GM12878 (cell line): ENCODE measurements around the gene CDH1. TPM values are rescaled to one million over a fixed set of nuclear protein-coding genes. Genes with fewer than 3 reads are reported as not detected.

Experiments
- ASH2L ChIP-seq: fragments of 300-600, 200-600 bp; sonication (generic); IDR thresholded peaks from 2 replicates; pipeline ENCODE4 v1.6.1; 2017; ENCODE audit warnings: low read depth, mild to moderate bottlenecking, borderline replicate concordance
- ATF7 ChIP-seq: fragments of 450-650 bp; IDR thresholded peaks from 2 replicates; pipeline ENCODE4 v1.6.1; 2016; ENCODE audit warnings: low read depth, mild to moderate bottlenecking
- CHD2 ChIP-seq: IDR thresholded peaks from 2 replicates; pipeline ENCODE4 v1.6.1; 2011; ENCODE audit warnings: low read depth, low read length, improper control_type of control experiment, borderline replicate concordance
- CREB1 ChIP-seq: IDR thresholded peaks from 2 replicates; pipeline ENCODE4 v1.6.1; 2012; ENCODE audit warnings: low read depth, mild to moderate bottlenecking, inconsistent platforms
- FOS ChIP-seq: IDR thresholded peaks from 3 replicates; pipeline ENCODE4 v1.6.1; 2011; ENCODE audit warnings: borderline replicate concordance; ENCODE audit not compliant: insufficient read length; ENCODE audit errors: extremely low read depth
- FOXM1 ChIP-seq: IDR thresholded peaks from 2 replicates; pipeline ENCODE4 v1.6.1; 2012; ENCODE audit warnings: low read depth, mild to moderate bottlenecking, inconsistent platforms, low read length, moderate library complexity
- GABPA ChIP-seq: IDR thresholded peaks from 2 replicates; pipeline ENCODE4 v1.6.1; 2014; ENCODE audit warnings: antibody characterized with exemption, low read depth, mild to moderate bottlenecking, inconsistent platforms
- IKZF2 ChIP-seq, 2 experiments: fragments of 450-650 bp; IDR thresholded peaks; 2 replicates each; pipeline ENCODE4 v1.6.1; 2017; ENCODE audit warnings: mild to moderate bottlenecking in 2 of 2, moderate library complexity in 2 of 2
- MXI1 ChIP-seq: fragments of 150-350 bp; IDR thresholded peaks from 2 replicates; pipeline ENCODE4 v1.6.1; 2011; ENCODE audit warnings: low read depth, mild to moderate bottlenecking, inconsistent platforms, low read length, improper control_type of control experiment
- MYC ChIP-seq: IDR thresholded peaks from 2 replicates; pipeline ENCODE4 v1.6.1; 2011; ENCODE audit warnings: mild to moderate bottlenecking, low read length, moderate library complexity, inconsistent platforms; ENCODE audit not compliant: insufficient read depth, insufficient replicate concordance, insufficient read length, severe bottlenecking
- PAX8 ChIP-seq: fragments of 450-650 bp; IDR thresholded peaks from 2 replicates; pipeline ENCODE4 v1.6.1; 2017; ENCODE audit warnings: mild to moderate bottlenecking, moderate library complexity
- RUNX3 ChIP-seq: IDR thresholded peaks from 2 replicates; pipeline ENCODE4 v1.6.1; 2012; ENCODE audit warnings: low read length, inconsistent platforms
- SMC3 ChIP-seq: IDR thresholded peaks from 2 replicates; pipeline ENCODE4 v1.6.1; 2011; ENCODE audit warnings: low read length, improper control_type of control experiment, borderline replicate concordance
- SUPT20H ChIP-seq: IDR thresholded peaks from 2 replicates; pipeline ENCODE4 v1.6.1; 2011; ENCODE audit warnings: low read depth, mild to moderate bottlenecking, low read length, moderate library complexity, borderline replicate concordance; ENCODE audit not compliant: control insufficient read depth
- TCF3 ChIP-seq: IDR thresholded peaks from 2 replicates; pipeline ENCODE4 v1.6.1; 2012; ENCODE audit warnings: low read depth, mild to moderate bottlenecking, low read length, borderline replicate concordance; ENCODE audit not compliant: insufficient read depth
- WRNIP1 ChIP-seq: IDR thresholded peaks from 2 replicates; pipeline ENCODE4 v1.6.1; 2011; ENCODE audit warnings: low read depth, low read length, improper control_type of control experiment, borderline replicate concordance
- ZBED1 ChIP-seq: IDR thresholded peaks from 2 replicates; pipeline ENCODE4 v1.6.1; 2016; ENCODE audit warnings: borderline replicate concordance
- ZNF207 ChIP-seq: fragments of 450-650 bp; IDR thresholded peaks from 2 replicates; pipeline ENCODE4 v1.6.1; 2014; ENCODE audit warnings: antibody characterized with exemption, mild to moderate bottlenecking, borderline replicate concordance
- ZNF217 ChIP-seq: fragments of 450-650 bp; IDR thresholded peaks from 2 replicates; pipeline ENCODE4 v1.6.1; 2017; ENCODE audit warnings: antibody characterized with exemption, mild to moderate bottlenecking
- ZNF622 ChIP-seq: fragments of 450-650 bp; IDR thresholded peaks from 2 replicates; pipeline ENCODE4 v1.6.1; 2017; ENCODE audit warnings: mild to moderate bottlenecking, inconsistent platforms
- polyA plus RNA-seq, 11 experiments: library from polyadenylated mRNA; depleted of rRNA in 4 of 11; unstranded in 6 of 11; stranded (reverse) in 5 of 11; fragments of >200 nt; fragmentation: Nextera tagmentation in 4 of 11; fragmentation: Illumina TruSeq in 1 of 11; extraction: Ambion mirVana in 4 of 11; extraction: Trizol in 1 of 11; gene quantifications; 1 replicate in 1 of 11; 2 replicates in 10 of 11; pipeline versions ENCODE4 v1.2.1 to v1.2.3, GENCODE V29; 2011 to 2016; ENCODE audit warnings: inconsistent platforms in 2 of 11, missing spikeins in 2 of 11, low read depth in 1 of 11
- total RNA-seq, 4 experiments: library from RNA; depleted of rRNA in 3 of 4; stranded (reverse); fragments of >200 nt in 3 of 4; fragmentation: Illumina TruSeq in 1 of 4; extraction: Trizol in 1 of 4; gene quantifications; 2 replicates each; pipeline versions ENCODE4 v1.2.1 to v1.2.3, GENCODE V29; 2013 to 2021
- TF ChIP-seq, protein P1 (sequence below): IDR thresholded peaks from 2 replicates; pipeline ENCODE4 v1.6.1; 2012; ENCODE audit warnings: low read depth, low read length, improper control_type of control experiment
- TF ChIP-seq, protein P2 (sequence below): fragments of 450-650 bp; IDR thresholded peaks from 2 replicates; pipeline ENCODE4 v1.6.1; 2016; ENCODE audit warnings: mild to moderate bottlenecking, moderate library complexity, borderline replicate concordance
- TF ChIP-seq, protein P3 (sequence below): fragments of 450-650 bp; formaldehyde crosslinking; IDR thresholded peaks from 2 replicates; pipeline ENCODE4 v1.5.0; 2022; ENCODE audit warnings: mild to moderate bottlenecking, missing genetic modification characterization

Gene CDH1
- total and polyA plus RNA-seq, 10 of the 15 experiments (the other 5 are each of a cell fraction or from before 2014, with no cell fraction given) = 2.2 to 30.6 (median 17.7) TPM

DNA sequence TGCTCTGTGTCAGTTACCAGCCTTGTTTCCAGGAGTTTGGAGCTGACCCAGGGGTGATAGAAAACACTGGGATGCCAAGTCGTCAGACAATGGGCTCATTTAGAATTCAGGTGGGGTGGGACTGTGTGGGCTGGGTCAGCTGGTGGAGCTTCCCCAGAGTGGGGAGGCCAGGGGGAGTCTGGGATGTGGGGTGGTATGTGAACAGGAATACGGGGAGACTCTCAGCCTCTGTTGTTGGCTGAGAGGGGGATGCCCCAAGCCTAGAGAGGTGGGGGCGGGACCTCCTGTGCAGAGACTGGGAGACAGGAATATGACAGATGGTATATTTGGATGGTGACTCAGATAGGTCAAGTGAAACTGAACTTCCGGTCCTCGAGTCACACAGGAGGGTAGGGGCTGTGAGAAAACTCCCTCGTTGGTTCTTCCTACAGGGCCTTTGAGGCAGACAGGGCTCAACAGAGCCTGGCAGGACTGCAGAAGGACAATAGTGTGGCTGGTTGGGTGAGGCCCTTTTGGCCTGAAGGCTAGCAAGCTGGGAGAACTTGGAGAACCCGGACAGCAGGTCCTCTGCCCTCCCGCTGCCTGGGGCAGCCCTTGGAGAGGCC, 23.7 kb downstream of the CDH1 start (continued):
- no peak for TF ChIP-seq SUPT20H
- TF ChIP-seq MYC = no peak
- TF ChIP-seq, protein P1, sequence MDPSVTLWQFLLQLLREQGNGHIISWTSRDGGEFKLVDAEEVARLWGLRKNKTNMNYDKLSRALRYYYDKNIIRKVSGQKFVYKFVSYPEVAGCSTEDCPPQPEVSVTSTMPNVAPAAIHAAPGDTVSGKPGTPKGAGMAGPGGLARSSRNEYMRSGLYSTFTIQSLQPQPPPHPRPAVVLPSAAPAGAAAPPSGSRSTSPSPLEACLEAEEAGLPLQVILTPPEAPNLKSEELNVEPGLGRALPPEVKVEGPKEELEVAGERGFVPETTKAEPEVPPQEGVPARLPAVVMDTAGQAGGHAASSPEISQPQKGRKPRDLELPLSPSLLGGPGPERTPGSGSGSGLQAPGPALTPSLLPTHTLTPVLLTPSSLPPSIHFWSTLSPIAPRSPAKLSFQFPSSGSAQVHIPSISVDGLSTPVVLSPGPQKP = peak; percentile 80
- TF ChIP-seq ZNF217 = no peak
- peak; percentile 86 to 87 for TF ChIP-seq IKZF2 (IDR thresholded peaks at IDR 0.05)
- no peak for TF ChIP-seq ZNF207
- TF ChIP-seq ZBED1 = peak; percentile 90; the same call in 1 of the 2 replicates
- TF ChIP-seq, protein P2, sequence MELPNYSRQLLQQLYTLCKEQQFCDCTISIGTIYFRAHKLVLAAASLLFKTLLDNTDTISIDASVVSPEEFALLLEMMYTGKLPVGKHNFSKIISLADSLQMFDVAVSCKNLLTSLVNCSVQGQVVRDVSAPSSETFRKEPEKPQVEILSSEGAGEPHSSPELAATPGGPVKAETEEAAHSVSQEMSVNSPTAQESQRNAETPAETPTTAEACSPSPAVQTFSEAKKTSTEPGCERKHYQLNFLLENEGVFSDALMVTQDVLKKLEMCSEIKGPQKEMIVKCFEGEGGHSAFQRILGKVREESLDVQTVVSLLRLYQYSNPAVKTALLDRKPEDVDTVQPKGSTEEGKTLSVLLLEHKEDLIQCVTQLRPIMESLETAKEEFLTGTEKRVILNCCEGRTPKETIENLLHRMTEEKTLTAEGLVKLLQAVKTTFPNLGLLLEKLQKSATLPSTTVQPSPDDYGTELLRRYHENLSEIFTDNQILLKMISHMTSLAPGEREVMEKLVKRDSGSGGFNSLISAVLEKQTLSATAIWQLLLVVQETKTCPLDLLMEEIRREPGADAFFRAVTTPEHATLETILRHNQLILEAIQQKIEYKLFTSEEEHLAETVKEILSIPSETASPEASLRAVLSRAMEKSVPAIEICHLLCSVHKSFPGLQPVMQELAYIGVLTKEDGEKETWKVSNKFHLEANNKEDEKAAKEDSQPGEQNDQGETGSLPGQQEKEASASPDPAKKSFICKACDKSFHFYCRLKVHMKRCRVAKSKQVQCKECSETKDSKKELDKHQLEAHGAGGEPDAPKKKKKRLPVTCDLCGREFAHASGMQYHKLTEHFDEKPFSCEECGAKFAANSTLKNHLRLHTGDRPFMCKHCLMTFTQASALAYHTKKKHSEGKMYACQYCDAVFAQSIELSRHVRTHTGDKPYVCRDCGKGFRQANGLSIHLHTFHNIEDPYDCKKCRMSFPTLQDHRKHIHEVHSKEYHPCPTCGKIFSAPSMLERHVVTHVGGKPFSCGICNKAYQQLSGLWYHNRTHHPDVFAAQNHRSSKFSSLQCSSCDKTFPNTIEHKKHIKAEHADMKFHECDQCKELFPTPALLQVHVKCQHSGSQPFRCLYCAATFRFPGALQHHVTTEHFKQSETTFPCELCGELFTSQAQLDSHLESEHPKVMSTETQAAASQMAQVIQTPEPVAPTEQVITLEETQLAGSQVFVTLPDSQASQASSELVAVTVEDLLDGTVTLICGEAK = peak; percentile 50; the same call in 1 of the 2 replicates
- TF ChIP-seq PAX8 = no peak
- TF ChIP-seq ATF7 = peak; percentile 77
- 0 out of 2 replicates have a peak, but pooled peaks have one; percentile 7 for TF ChIP-seq SMC3
- TF ChIP-seq MXI1 = no peak
- TF ChIP-seq, protein P3, sequence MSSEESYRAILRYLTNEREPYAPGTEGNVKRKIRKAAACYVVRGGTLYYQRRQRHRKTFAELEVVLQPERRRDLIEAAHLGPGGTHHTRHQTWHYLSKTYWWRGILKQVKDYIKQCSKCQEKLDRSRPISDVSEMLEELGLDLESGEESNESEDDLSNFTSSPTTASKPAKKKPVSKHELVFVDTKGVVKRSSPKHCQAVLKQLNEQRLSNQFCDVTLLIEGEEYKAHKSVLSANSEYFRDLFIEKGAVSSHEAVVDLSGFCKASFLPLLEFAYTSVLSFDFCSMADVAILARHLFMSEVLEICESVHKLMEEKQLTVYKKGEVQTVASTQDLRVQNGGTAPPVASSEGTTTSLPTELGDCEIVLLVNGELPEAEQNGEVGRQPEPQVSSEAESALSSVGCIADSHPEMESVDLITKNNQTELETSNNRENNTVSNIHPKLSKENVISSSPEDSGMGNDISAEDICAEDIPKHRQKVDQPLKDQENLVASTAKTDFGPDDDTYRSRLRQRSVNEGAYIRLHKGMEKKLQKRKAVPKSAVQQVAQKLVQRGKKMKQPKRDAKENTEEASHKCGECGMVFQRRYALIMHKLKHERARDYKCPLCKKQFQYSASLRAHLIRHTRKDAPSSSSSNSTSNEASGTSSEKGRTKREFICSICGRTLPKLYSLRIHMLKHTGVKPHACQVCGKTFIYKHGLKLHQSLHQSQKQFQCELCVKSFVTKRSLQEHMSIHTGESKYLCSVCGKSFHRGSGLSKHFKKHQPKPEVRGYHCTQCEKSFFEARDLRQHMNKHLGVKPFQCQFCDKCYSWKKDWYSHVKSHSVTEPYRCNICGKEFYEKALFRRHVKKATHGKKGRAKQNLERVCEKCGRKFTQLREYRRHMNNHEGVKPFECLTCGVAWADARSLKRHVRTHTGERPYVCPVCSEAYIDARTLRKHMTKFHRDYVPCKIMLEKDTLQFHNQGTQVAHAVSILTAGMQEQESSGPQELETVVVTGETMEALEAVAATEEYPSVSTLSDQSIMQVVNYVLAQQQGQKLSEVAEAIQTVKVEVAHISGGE = no peak
- 0 out of 2 replicates have a peak, but pooled peaks have one; percentile 60 for TF ChIP-seq CREB1
- no peak for TF ChIP-seq FOS
- TF ChIP-seq GABPA = peak; percentile 72
- TF ChIP-seq ZNF622 = no peak
- no peak; the same call in 1 of the 2 replicates for TF ChIP-seq TCF3
- TF ChIP-seq ASH2L = no peak
- TF ChIP-seq RUNX3 = peak; percentile 85
- no peak for TF ChIP-seq WRNIP1
- TF ChIP-seq FOXM1 = peak; percentile 86; the same call in 1 of the 2 replicates
- peak; percentile 21; the same call in 1 of the 2 replicates for TF ChIP-seq CHD2
